ENCODE measurements around the gene NAV2. TPM values are rescaled to one million over a fixed set of nuclear protein-coding genes. Genes with fewer than 3 reads are reported as not detected.

The NAV2 gene
- total RNA-seq, 2 experiments from 2014 or later: 0.23 to 0.36 TPM

GRCh38 chr11:20050551-20051333, 338.1 kb downstream of the NAV2 start:
- intact Hi-C loops (cut with micrococcal nuclease): no loop called here
- no peak for TF ChIP-seq CTCF (IDR thresholded peaks at IDR 0.05)
- CTCF ChIA-PET: no interaction called here
- Mint-ChIP-seq H3K36me3 (ENCODE audit: low read depth) (no peaks in the 10 kb centered on the region), H3K9me3 (no peaks in the 10 kb centered on the region), H3K4me3 (no peak overlapping the region), H3K27me3 (no peaks in the 10 kb centered on the region), H3K4me1 (ENCODE audit: low read depth) (no peaks in the 10 kb centered on the region), H3K27ac (no peak overlapping the region)
- POLR2A ChIA-PET: no interaction called here
- ATAC-seq (no peak), DNase-seq (no peak)

GRCh38 chr11:20051469-20052399, 339.1 kb downstream of the NAV2 start:
- POLR2A ChIA-PET: no interaction called here
- no peak for TF ChIP-seq CTCF (IDR thresholded peaks at IDR 0.05)
- no peak overlapping the region for H3K27ac Mint-ChIP-seq

GRCh38 chr11:20053572-20053971, 340.9 kb downstream of the NAV2 start:
- ChIA-PET POLR2A (no interaction called here), CTCF (no interaction called here)
- no peak for TF ChIP-seq CTCF (IDR thresholded peaks at IDR 0.05)
- no peak for ATAC-seq
- H3K36me3 Mint-ChIP-seq (ENCODE audit: low read depth): no peaks in the 10 kb centered on the region
- no peaks in the 10 kb centered on the region for H3K4me1 Mint-ChIP-seq (ENCODE audit: low read depth)
- no peaks in the 10 kb centered on the region for H3K9me3 Mint-ChIP-seq
- H3K4me3 Mint-ChIP-seq: no peak overlapping the region
- H3K27me3 Mint-ChIP-seq: no peaks in the 10 kb centered on the region
- intact Hi-C loops (cut with micrococcal nuclease): no loop called here
- DNase-seq: no peak
- H3K27ac Mint-ChIP-seq: no peak overlapping the region

More at GRCh38 chr11:20051469-20052399, 339.1 kb downstream of the NAV2 start:
- Mint-ChIP-seq H3K9me3 (no peaks in the 10 kb centered on the region), H3K36me3 (ENCODE audit: low read depth) (no peaks in the 10 kb centered on the region), H3K4me1 (ENCODE audit: low read depth) (no peaks in the 10 kb centered on the region), H3K27me3 (no peaks in the 10 kb centered on the region), H3K4me3 (no peak overlapping the region)
- ATAC-seq (no peak), DNase-seq (no peak)
- CTCF ChIA-PET: interaction anchor here (1.0 kb wide), 1 partner anchor 100 kb away, joined by 4 read pairs; no protein-coding TSS in a partner anchor
- intact Hi-C loops (cut with micrococcal nuclease): no loop called here

- Mint-ChIP-seq H3K4me3 (no peak overlapping the region), H3K27me3 (no peaks in the 10 kb centered on the region), H3K27ac (no peak overlapping the region), H3K9me3 (no peaks in the 10 kb centered on the region), H3K4me1 (ENCODE audit: low read depth) (no peaks in the 10 kb centered on the region), H3K36me3 (ENCODE audit: low read depth) (no peaks in the 10 kb centered on the region)
- ChIA-PET CTCF (interaction anchor here (1.2 kb wide), 1 partner anchor 177 kb away, joined by 3 read pairs; no protein-coding TSS in a partner anchor), POLR2A (no interaction called here)
- intact Hi-C loops (cut with micrococcal nuclease): no loop called here
- ATAC-seq (no peak), DNase-seq (no peak)
- no peak for TF ChIP-seq CTCF (IDR thresholded peaks at IDR 0.05)
Measured at GRCh38 chr11:20054584-20054983, 341.9 kb downstream of the NAV2 start.
